Hepatocyte (in vitro differentiated cells): Measurements from ENCODE around the gene FCAR. TPM values are rescaled to one million over a fixed set of nuclear protein-coding genes. Genes with fewer than 3 reads are reported as not detected.

Experiments used
- DNase-seq: peaks from one replicate; pipeline ENCODE4 v3.0.0-alpha.2; 2016; ENCODE audit warnings: low spot score
- H2AFZ ChIP-seq: fragments of 200-600 bp; sonication (generic); 2 replicates; pipeline ENCODE4 v1.6.0; 2016; ENCODE audit warnings: antibody characterized with exemption, mild to moderate bottlenecking
- H3K27ac ChIP-seq: fragments of 200-600 bp; sonication (generic); 2 replicates; pipeline ENCODE4 v1.5.1; 2016; ENCODE audit warnings: mild to moderate bottlenecking
- H3K27me3 ChIP-seq: fragments of 200-600 bp; sonication (generic); 2 replicates; pipeline ENCODE4 v1.6.1; 2016
- H3K36me3 ChIP-seq: fragments of 200-600 bp; sonication (generic); replicated peaks from 2 replicates; pipeline ENCODE4 v1.5.1; 2016; ENCODE audit warnings: low read depth; ENCODE audit not compliant: insufficient read depth
- H3K4me1 ChIP-seq: fragments of 200-600 bp; sonication (generic); 2 replicates; pipeline ENCODE4 v1.5.1; 2016; ENCODE audit warnings: mild to moderate bottlenecking, moderate library complexity; ENCODE audit not compliant: insufficient read depth
- H3K4me2 ChIP-seq: fragments of 200-600 bp; sonication (generic); 2 replicates; pipeline ENCODE4 v1.6.0; 2016
- H3K4me3 ChIP-seq: fragments of 200-600 bp; sonication (generic); 2 replicates; pipeline ENCODE4 v1.5.1; 2016; ENCODE audit warnings: mild to moderate bottlenecking
- H3K79me2 ChIP-seq: fragments of 200-600 bp; sonication (generic); 2 replicates; pipeline ENCODE4 v1.6.0; 2017; ENCODE audit warnings: mild to moderate bottlenecking
- H3K9me2 ChIP-seq: fragments of 200-600 bp; sonication (generic); replicated peaks from 2 replicates; pipeline ENCODE4 v1.6.0; 2017; ENCODE audit warnings: mild to moderate bottlenecking; ENCODE audit not compliant: insufficient read depth
- H3K9me3 ChIP-seq: fragments of 200-600 bp; sonication (generic); 2 replicates; pipeline ENCODE4 v1.5.1; 2016; ENCODE audit warnings: low read depth, mild to moderate bottlenecking
- H4K20me1 ChIP-seq: fragments of 200-600 bp; sonication (generic); 2 replicates; pipeline ENCODE4 v1.6.0; 2016; ENCODE audit warnings: mild to moderate bottlenecking; ENCODE audit not compliant: insufficient read depth, poor library complexity, severe bottlenecking
- CTCF ChIP-seq: fragments of 200-600 bp; sonication (generic); IDR thresholded peaks from 2 replicates; pipeline ENCODE4 v1.5.1; 2016; ENCODE audit warnings: antibody characterized with exemption, mild to moderate bottlenecking; ENCODE audit not compliant: poor library complexity
- EZH2 ChIP-seq: fragments of 200-600 bp; sonication (generic); IDR thresholded peaks from 2 replicates; pipeline ENCODE4 v1.6.1; 2016; ENCODE audit warnings: antibody characterized with exemption, mild to moderate bottlenecking, borderline replicate concordance
- EZH2phosphoT487 ChIP-seq: fragments of 200-600 bp; sonication (generic); IDR thresholded peaks from one replicate; pipeline ENCODE4 v1.6.1; 2018; ENCODE audit warnings: antibody characterized with exemption, mild to moderate bottlenecking, low read depth, moderate library complexity; ENCODE audit not compliant: unreplicated experiment, severe bottlenecking
- WGBS: methylation state at CpG from one replicate; pipeline ENCODE4 v1.1.6; 2016; ENCODE audit warnings: low lambda C conversion rate; ENCODE audit errors: missing lambda C conversion rate; 5-methylcytosine and 5-hydroxymethylcytosine counted together
- polyA plus RNA-seq: library from polyadenylated mRNA; unstranded; fragments of >200 nt; fragmentation: Nextera tagmentation; extraction: Ambion mirVana; gene quantifications from 2 replicates; pipeline ENCODE4 v1.2.1, GENCODE V29; 2016
- total RNA-seq: library from RNA; depleted of rRNA; stranded (reverse); fragments of >200 nt; gene quantifications from 2 replicates; pipeline ENCODE4 v1.2.3, GENCODE V29; 2014

Gene FCAR
- total and polyA plus RNA-seq, 2 experiments from 2014 or later: not detected

- H3K27me3 ChIP-seq: no peaks in the 10 kb centered on the region
- H3K27ac ChIP-seq: no peak overlapping the region
- no peaks in the 10 kb centered on the region for H3K36me3 ChIP-seq
- WGBS: 76% methylated on average over 3 of the region's 3 CpGs
- H3K4me1 ChIP-seq: no peaks in the 10 kb centered on the region
- no peaks in the 10 kb centered on the region for H3K9me2 ChIP-seq
- no peak overlapping the region for H3K4me2 ChIP-seq
- no peak for DNase-seq
- no peak overlapping the region for H3K4me3 ChIP-seq
- H2AFZ ChIP-seq: no peak overlapping the region
- no peaks in the 10 kb centered on the region for H4K20me1 ChIP-seq
- H3K79me2 ChIP-seq: no peaks in the 10 kb centered on the region
- H3K9me3 ChIP-seq: no peaks in the 10 kb centered on the region
- TF ChIP-seq EZH2: no peak
- no peak for TF ChIP-seq EZH2phosphoT487
- no peak for TF ChIP-seq CTCF
Measured at GRCh38 chr19:54871696-54872095, 2.3 kb upstream of the FCAR start.

- no peak overlapping the region for H2AFZ ChIP-seq
- DNase-seq: no peak
- 55% methylated on average over 2 of the region's 2 CpGs for WGBS
- H3K4me1 ChIP-seq: no peaks in the 10 kb centered on the region
- no peaks in the 10 kb centered on the region for H3K9me3 ChIP-seq
- H3K4me3 ChIP-seq: no peak overlapping the region
- no peaks in the 10 kb centered on the region for H3K36me3 ChIP-seq
- no peak overlapping the region for H3K4me2 ChIP-seq
- no peak for TF ChIP-seq CTCF
- H3K27me3 ChIP-seq: no peaks in the 10 kb centered on the region
- H4K20me1 ChIP-seq: no peaks in the 10 kb centered on the region
- H3K9me2 ChIP-seq: no peaks in the 10 kb centered on the region
- H3K27ac ChIP-seq: no peak overlapping the region
- no peaks in the 10 kb centered on the region for H3K79me2 ChIP-seq
Measured at GRCh38 chr19:54875506-54875905, 1.5 kb downstream of the FCAR start.

GRCh38 chr19:54877471-54877870 is 3.4 kb downstream of the FCAR start:
- H2AFZ ChIP-seq: no peak overlapping the region
- H3K4me3 ChIP-seq: no peak overlapping the region
- 68% methylated on average over 3 of the region's 3 CpGs for WGBS
- no peak overlapping the region for H3K27ac ChIP-seq
- H3K79me2 ChIP-seq: no peaks in the 10 kb centered on the region
- no peaks in the 10 kb centered on the region for H3K9me2 ChIP-seq
- no peaks in the 10 kb centered on the region for H3K27me3 ChIP-seq
- H4K20me1 ChIP-seq: no peaks in the 10 kb centered on the region
- no peaks in the 10 kb centered on the region for H3K4me1 ChIP-seq
- no peaks in the 10 kb centered on the region for H3K36me3 ChIP-seq
- no peak overlapping the region for H3K4me2 ChIP-seq
- DNase-seq: no peak
- H3K9me3 ChIP-seq: no peaks in the 10 kb centered on the region
- TF ChIP-seq EZH2phosphoT487 (no peak), CTCF (no peak), EZH2 (no peak)

- H2AFZ ChIP-seq: no peak overlapping the region
- 71% methylated on average over 6 of the region's 6 CpGs for WGBS
- H4K20me1 ChIP-seq: no peaks in the 10 kb centered on the region
- no peaks in the 10 kb centered on the region for H3K79me2 ChIP-seq
- H3K9me2 ChIP-seq: no peaks in the 10 kb centered on the region
- H3K9me3 ChIP-seq: no peaks in the 10 kb centered on the region
- H3K4me3 ChIP-seq: no peak overlapping the region
- H3K27me3 ChIP-seq: no peaks in the 10 kb centered on the region
- H3K27ac ChIP-seq: no peak overlapping the region
- no peaks in the 10 kb centered on the region for H3K36me3 ChIP-seq
- H3K4me1 ChIP-seq: no peaks in the 10 kb centered on the region
- TF ChIP-seq CTCF (no peak), EZH2phosphoT487 (no peak), EZH2 (no peak)
- H3K4me2 ChIP-seq: no peak overlapping the region
- DNase-seq: no peak
Measured at GRCh38 chr19:54881884-54882283, 7.8 kb downstream of the FCAR start.
